ENCODE data around the gene CDR2.

CDR2 gene

DNA sequence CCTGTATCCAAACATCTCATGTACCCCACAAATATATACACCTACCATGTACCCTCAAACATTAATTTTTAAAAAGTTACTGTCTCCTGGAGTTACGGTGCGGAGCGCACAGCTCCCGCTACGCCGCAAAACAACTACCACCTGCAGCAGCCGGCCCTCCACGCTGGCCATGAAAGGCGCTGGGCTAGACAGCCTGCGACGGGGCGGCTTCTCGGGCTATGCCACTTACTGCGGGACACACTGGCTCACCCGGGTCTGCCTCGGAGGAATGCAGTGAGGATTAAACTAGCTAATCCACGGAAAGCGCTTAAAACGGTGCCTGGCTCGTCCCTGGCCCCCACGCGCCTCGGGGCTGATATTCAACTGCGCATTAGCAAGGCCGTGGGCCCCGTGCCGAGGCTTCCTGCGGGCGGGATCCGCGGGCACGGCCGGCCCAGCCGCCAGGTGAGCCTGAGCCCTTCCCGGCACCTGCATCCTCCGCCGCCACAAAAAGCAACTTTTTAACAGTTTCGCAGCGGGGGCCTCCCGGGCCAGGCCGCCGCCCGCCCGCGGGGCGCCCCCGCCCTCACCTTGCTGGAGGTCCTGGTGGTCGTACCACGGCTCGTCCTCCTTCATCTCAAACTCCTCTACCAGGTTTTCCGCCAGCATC lies 633 bp downstream of the CDR2 start:
- H3K27me3 ChIP-seq (ENCODE audit: insufficient read depth, poor library complexity, severe bottlenecking), result no peaks in the 10 kb centered on the region
- peak overlapping the region; percentile 86 for H3K4me3 ChIP-seq (replicated peaks; ENCODE audit: insufficient read depth, low read length)
- peak in 1 of 2 experiments; percentile 31 for DNase-seq (ENCODE audit: low read depth in 1 of 2, low spot score in 1 of 2)
- peak overlapping the region; percentile 58 for H3K27ac ChIP-seq (replicated peaks)
- peak; percentile 24; the same call in 1 of the 2 replicates for TF ChIP-seq POLR2AphosphoS5 (IDR thresholded peaks at IDR 0.05; ENCODE audit: low read depth)
- TF ChIP-seq, protein P1, sequence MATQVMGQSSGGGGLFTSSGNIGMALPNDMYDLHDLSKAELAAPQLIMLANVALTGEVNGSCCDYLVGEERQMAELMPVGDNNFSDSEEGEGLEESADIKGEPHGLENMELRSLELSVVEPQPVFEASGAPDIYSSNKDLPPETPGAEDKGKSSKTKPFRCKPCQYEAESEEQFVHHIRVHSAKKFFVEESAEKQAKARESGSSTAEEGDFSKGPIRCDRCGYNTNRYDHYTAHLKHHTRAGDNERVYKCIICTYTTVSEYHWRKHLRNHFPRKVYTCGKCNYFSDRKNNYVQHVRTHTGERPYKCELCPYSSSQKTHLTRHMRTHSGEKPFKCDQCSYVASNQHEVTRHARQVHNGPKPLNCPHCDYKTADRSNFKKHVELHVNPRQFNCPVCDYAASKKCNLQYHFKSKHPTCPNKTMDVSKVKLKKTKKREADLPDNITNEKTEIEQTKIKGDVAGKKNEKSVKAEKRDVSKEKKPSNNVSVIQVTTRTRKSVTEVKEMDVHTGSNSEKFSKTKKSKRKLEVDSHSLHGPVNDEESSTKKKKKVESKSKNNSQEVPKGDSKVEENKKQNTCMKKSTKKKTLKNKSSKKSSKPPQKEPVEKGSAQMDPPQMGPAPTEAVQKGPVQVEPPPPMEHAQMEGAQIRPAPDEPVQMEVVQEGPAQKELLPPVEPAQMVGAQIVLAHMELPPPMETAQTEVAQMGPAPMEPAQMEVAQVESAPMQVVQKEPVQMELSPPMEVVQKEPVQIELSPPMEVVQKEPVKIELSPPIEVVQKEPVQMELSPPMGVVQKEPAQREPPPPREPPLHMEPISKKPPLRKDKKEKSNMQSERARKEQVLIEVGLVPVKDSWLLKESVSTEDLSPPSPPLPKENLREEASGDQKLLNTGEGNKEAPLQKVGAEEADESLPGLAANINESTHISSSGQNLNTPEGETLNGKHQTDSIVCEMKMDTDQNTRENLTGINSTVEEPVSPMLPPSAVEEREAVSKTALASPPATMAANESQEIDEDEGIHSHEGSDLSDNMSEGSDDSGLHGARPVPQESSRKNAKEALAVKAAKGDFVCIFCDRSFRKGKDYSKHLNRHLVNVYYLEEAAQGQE (IDR thresholded peaks at IDR 0.05; ENCODE audit: insufficient replicate concordance, low read depth), result no peak
- TF ChIP-seq GABPA (IDR thresholded peaks at IDR 0.05; ENCODE audit: low read depth), result no peak

DNA sequence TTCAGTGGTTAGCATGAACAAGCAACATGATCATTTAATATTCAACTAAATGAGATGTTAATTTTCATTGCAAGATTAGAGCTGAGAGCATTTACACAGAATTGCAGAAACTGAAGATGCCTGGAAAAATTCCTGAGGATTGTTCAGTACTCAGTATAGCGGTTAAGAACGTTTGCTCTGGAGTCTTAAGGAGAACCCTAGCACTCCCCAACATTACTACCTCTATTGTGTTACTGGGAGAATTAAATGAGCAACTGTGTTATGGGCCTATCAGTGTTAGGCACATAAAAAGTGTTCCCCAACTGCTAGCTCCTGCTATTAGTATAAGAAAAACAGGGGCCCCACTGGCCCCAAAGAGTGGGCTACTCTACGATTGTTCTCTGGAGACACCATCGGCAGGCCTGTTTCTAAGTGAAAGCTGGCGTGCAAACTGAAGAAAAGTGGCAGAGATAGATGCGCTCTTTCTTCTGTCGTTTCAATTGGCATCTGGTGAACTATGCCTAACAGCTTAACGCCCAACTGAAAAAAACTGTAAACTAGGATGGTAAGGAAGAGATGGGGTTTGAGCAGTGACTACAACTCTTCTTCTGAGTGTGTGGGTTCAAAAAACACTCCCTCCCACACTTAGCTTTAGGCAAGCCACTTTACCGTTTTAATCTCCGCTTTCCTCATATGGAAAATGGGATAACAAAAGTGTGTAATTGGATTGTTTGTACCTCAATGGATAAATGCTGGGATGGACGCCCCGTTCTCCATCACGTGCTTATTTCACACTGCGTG lies 1.3 kb downstream of the CDR2 start:
- H3K27ac ChIP-seq (replicated peaks), result no peak overlapping the region; the same call in 1 of the 2 replicates
- DNase-seq (ENCODE audit: low read depth in 1 of 2, low spot score in 1 of 2), result no peak
- TF ChIP-seq SPI1 (IDR thresholded peaks at IDR 0.05; ENCODE audit: borderline replicate concordance, low read depth) (no peak), POLR2AphosphoS5 (IDR thresholded peaks at IDR 0.05; ENCODE audit: low read depth) (no peak), GABPA (IDR thresholded peaks at IDR 0.05; ENCODE audit: low read depth) (no peak)
- TF ChIP-seq, protein P1 (IDR thresholded peaks at IDR 0.05; ENCODE audit: insufficient replicate concordance, low read depth), result no peak
- TF ChIP-seq, protein P2, sequence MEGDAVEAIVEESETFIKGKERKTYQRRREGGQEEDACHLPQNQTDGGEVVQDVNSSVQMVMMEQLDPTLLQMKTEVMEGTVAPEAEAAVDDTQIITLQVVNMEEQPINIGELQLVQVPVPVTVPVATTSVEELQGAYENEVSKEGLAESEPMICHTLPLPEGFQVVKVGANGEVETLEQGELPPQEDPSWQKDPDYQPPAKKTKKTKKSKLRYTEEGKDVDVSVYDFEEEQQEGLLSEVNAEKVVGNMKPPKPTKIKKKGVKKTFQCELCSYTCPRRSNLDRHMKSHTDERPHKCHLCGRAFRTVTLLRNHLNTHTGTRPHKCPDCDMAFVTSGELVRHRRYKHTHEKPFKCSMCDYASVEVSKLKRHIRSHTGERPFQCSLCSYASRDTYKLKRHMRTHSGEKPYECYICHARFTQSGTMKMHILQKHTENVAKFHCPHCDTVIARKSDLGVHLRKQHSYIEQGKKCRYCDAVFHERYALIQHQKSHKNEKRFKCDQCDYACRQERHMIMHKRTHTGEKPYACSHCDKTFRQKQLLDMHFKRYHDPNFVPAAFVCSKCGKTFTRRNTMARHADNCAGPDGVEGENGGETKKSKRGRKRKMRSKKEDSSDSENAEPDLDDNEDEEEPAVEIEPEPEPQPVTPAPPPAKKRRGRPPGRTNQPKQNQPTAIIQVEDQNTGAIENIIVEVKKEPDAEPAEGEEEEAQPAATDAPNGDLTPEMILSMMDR (IDR thresholded peaks at IDR 0.05; ENCODE audit: insufficient read depth, low read length), result no peak
- H3K27me3 ChIP-seq (ENCODE audit: insufficient read depth, poor library complexity, severe bottlenecking), result no peaks in the 10 kb centered on the region
- peak overlapping the region; percentile 86 for H3K4me3 ChIP-seq (replicated peaks; ENCODE audit: insufficient read depth, low read length)

DNA sequence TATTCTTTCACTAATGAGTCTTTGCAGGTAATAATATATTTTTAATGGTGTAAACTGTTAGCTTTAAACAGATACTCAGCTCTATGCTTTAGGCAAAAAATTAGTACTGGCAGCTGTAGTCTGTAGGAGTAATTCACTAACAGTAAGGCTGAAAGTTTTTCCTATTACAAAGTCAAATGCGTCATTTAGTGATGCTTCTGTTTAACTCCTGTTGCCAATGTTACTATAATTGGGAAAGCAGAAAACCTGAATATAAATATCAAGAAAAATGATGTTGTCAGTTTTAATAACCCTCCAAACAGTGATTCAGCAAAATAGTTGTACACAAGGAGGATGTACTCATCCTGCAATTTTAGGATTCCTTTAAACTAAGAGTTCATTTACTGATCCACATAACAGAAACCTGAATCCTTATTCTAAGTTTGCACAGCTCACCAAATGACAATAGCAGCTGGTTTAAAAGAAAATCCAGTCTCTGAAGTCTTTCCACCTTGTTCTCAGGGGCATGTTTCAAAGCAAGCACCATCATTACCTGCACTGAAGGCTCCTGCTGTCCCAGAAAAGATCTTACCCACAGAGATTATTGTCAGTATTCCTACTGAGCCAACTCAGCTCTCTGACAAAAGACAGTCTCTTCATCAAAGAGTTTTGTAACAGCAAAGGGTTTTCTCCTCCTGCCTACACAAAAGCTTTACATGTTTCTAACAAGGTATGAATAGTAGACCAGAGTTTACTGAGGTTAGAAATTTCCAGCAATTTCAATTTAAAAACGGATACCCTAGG lies 4.2 kb downstream of the CDR2 start:
- Histone ChIP-seq H3K27ac (replicated peaks) (peak overlapping the region; percentile 54), H3K4me3 (replicated peaks; ENCODE audit: insufficient read depth, low read length) (no peak overlapping the region), H3K27me3 (ENCODE audit: insufficient read depth, poor library complexity, severe bottlenecking) (no peaks in the 10 kb centered on the region)
- DNase-seq (ENCODE audit: low read depth in 1 of 2, low spot score in 1 of 2), result no peak
- TF ChIP-seq, protein P1 (IDR thresholded peaks at IDR 0.05; ENCODE audit: insufficient replicate concordance, low read depth), result no peak
- TF ChIP-seq, protein P2 (IDR thresholded peaks at IDR 0.05; ENCODE audit: insufficient read depth, low read length), result no peak
- TF ChIP-seq SPI1 (IDR thresholded peaks at IDR 0.05; ENCODE audit: borderline replicate concordance, low read depth) (no peak), POLR2AphosphoS5 (IDR thresholded peaks at IDR 0.05; ENCODE audit: low read depth) (no peak), GABPA (IDR thresholded peaks at IDR 0.05; ENCODE audit: low read depth) (no peak)
